Stimulated activated CD8-positive, alpha-beta memory T cell treated with anti-CD3 and anti-CD28 coated beads, Interleukin-12 subunit alpha, Interleukin-12 subunit beta, amount 100 ng/mL, for 24 hours (primary cell): Measurements from ENCODE around the gene FOXL1.

Experiments
- DNase-seq: peaks from one replicate; pipeline ENCODE4 v3.0.0-alpha.2; 2020; ENCODE audit errors: extremely low read depth

The FOXL1 gene

DNA sequence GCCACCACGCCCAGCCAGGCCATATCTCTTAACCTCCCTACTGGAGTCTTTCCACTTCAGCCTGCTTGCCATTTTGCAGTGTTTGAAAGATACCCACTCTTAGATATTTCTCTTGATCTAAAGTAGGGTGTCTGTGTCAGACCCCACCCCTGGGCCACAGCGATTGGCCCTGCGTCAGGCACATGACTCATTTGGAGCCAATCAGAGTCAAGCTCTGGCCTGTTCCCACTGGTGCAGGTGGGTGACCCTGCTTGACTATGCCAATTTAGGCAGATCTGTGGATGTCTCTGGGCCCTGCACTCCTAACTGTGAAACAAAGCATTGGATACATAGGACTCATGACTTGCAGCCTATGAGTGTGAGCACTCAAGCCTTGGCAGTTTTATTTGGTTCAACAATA is 27.6 kb downstream of the FOXL1 start:
- DNase-seq, result no peak

DNA sequence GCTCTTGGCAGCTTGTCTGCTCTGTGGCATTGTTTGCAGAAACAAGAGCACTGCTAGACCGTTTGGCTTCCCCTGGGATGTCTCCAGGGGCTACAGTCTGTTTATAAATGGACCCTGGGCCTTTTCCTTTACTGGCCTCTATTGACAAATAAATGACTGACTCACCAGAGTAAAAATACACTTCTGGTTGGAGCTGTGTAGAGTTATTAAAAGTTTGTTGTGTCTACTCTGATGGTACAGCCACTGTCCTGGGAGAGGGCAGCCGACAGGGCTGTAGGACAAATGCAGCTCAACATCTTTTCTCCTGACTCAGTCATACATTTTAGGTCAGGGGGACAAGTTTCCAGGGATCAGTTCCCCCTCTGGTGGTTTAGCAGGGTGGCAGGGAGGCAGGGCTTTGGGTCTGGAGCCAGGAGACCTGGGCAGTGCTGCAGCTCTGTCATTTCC is 30.0 kb downstream of the FOXL1 start:
- DNase-seq, result no peak

DNA sequence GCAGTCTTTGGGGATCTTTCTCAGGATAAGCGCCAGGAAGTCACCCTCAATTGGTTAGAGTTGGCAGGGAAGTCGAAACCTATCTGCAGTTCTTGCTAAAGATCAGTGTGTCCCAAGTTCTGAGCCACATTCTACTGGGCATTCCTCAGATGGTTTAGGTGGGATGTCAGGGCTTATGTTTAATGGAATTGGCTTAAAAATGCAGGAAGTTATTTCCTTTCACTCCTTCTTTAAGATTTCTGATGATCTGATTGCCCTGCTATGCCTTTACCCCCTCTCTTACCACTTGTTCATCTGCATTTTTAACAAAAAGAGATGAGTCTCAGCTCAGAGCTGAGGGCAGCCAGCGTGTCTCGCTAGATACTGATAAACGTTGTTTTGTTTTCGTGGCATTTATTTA is 30.8 kb downstream of the FOXL1 start:
- DNase-seq, result no peak

DNA sequence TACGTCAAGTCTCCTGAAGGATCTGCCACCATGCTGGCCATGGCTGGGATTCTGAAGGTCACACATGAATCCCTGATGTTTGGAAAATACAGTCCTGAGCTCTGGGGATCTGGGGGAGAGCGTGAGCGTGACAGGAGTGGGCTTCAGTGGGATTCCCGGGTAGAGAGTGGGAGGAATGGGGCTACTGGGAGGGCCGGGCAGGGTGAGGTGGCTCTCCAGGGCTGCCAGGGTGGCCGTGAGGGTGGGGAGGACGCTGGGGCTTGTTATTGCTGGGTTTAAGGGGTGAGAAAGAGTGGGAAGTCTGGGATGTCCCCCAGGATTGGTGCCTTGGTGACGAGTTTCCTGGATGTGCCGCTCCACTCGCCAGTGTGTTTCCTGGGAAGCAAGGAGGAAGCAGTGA is 31.3 kb downstream of the FOXL1 start:
- no peak for DNase-seq

DNA sequence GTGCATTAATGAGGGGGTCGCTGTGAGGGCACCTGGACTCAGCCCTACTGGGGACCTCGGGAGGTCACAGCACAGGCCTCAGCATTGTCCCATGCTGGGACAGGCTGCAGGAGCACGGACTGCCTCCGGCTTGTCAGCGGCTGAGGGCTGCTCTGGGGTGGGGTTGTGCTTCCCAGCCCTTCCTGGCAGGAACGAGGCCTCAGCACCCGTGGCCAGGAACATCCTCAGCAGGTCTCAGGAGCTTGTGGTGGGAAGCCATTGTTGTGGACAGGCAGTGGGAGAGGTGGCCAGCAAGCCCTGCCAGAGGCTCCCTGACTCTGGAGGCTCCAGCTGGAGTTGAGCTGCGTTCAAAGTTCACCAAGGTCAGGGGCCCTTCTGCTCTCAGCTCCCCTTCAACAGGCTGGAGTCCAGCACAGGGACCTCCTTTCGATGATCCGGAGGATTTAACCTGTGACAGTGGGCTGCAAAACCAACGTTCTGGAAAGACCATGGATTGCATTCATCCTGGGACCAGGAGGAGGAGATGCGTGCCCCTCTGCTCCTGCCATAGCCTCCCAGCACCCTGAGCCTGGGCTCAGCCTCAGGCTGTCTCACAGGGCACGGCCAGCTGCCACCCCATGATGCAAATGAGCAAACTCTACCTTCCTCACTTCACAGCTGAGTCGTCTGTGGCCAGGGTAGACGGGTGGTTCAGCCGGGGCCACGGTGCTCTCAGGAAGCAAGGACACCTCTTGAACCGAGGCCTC is 32.6 kb downstream of the FOXL1 start:
- DNase-seq, result no peak

DNA sequence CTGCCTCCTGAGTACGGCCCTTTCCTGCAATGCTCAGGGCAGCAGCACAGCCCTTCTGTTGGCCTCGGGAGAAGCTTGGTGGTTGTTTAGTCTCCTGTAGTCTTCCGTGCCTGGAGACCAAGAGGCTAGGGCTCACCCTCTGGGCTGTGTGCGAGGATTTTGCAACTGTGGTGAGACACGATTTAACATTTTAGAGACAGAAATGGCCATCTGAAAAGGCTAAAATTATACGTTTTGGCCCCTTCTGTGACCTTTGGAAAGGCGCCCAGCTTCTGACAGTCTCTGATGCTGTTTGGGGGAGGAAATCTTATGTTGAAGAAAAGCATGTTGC is 33.1 kb downstream of the FOXL1 start:
- no peak for DNase-seq

DNA sequence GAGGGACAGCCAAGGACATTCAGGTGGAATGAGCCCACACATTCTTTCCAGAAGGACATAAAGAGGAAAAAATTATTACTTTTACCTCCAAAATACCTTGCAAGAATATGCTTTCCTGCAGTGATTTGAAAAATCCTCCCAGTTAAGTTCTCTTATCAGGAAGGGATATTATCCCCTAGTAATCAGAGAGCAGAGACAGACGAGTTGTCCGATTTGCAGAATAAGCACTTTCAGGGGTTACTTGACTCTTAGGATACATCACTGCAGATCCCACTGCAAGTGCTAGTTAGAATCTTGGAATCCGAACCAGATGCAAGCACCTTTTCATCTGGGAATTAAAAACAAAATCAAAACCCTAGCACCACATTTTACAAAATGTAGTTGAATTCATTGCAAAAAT is 33.6 kb downstream of the FOXL1 start:
- no peak for DNase-seq

DNA sequence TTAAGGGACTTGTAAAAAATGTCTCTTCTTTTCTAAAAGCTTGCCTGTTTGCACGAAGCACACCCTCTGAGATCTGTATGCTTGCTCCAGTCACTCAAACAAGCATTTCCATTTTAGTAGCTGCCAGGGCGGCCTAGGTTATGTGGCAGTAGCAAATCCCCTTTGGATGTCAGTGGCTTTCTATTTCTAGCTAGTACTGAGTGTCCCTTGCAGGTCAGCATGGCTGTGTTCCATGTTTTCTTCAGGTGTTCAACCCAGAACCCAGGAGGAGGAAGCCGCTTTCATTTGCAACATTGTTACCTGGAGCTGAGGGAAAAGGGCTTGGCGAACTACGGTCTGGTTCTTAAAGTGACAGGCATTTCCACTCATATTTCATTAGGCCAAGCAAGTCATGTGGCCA is 36.4 kb downstream of the FOXL1 start:
- no peak for DNase-seq

DNA sequence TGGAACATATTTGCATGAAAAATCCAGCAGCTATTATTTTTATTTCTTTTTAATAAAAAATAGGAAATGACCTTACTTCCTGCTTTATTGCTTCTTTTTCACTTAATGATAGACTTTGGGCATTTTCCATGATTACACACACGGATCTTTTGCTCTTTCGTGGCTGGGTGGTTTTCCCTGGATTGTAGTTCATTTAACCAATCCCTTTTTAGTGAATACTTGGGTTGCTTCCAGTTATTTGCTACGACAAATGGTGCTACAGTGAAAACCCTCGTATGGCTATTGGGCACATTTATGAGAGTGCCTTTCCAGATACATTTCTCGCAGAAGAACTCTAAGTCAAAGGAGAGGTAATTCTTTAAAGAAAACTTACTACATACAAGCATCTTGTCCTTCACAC is 38.6 kb downstream of the FOXL1 start:
- no peak for DNase-seq

DNA sequence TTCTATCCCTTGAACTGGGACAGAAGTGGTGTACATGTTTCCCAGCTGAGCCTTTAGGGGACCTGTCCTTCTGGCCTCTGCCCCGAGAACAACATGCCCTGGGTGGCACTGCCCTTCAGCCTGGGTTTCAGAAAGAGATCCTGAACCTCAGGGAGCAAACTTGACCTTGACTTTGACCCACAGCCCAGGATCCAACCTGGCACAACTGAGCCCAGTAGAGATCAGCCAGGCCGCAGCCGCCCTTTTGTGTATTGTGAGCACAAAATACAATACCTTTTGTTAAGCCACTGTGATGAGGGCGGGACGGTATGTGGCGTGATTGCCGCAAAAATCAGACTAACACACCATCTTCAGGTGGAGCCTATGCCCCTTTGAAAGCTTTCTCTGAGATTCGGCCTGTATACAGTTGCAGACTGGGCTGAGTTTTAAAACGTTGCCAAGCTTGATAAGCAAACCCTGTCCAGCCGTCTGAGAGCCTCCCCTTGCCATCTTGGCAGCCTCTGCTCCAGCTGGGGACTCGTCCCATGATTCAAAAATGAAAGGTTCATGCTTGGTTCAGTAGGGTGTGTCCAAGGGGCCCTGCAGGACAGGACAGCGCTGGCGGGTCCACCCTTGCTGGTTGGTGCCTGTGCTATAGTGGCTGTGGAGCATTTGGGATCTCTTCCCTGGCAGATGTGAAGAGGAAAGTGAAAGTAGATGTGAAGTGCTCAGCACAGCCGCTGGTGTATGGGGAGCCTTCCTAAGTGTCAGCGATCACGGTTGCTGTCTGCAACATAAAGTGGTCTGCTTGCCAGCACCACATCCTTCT is 40.3 kb downstream of the FOXL1 start:
- no peak for DNase-seq

DNA sequence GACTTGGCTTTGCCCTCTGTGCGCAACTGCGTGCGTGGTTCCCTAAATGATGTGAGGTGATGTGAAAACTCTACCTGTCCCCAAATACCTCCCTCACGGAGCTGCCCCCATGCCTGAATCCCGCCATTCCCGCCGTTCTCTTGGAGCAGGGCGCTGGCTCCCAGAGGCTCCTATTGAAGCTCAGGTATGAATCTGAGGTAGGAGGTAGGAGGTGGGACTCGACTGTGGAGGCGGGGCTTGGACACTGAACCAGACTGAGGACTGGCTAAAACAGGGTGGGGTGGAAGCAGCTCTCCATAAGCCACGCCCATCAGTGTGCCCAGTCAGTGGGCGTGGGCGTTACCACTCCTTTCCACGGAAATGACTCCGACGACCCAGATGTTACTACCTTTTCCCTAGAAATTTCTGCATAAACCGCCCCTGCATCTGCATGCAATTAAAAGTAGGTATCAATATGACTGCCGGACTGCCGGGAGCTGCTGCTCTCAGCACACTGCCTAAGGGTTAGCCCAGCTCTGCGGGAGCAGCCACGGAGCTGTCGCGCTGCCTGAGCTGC is 41.0 kb downstream of the FOXL1 start:
- no peak for DNase-seq

DNA sequence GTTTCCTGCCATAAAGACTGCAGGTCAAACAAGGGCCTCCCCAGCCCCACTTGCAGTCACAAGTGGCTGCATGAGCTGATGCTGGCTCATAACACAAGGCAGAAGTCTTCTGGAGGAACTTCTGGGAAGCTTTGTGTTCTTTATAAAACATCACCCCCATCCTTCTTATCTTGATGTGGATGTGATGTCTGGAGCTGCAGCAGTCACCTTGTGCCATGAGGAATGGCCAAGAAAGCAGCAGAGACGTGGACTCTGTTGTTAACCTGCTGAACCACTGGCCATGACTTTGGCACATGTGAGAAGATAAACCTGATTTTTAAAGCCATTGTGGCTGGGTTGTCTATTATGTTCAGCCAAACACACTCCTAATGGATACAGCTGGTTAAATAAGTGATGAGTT is 41.8 kb downstream of the FOXL1 start:
- DNase-seq, result no peak

DNA sequence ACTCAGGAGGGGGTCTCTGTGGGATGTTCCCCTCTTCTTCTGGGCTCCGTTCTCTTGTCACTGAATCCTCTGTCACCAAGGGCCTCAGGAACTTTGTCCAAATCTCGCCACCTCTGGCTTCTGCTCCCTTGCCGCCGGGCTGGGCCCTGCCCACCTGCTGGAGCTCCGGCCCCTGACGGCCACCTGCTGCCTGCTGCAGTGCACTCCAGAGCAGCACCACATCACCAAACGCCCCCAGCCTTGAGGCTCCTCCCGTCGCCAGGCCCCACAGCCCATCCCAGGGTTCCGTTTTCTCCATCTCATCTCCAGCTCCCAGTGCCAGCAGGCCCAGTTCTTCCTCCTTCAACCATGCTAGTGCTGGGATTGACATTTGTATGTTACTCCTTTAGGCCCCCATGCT is 43.6 kb downstream of the FOXL1 start:
- no peak for DNase-seq

DNA sequence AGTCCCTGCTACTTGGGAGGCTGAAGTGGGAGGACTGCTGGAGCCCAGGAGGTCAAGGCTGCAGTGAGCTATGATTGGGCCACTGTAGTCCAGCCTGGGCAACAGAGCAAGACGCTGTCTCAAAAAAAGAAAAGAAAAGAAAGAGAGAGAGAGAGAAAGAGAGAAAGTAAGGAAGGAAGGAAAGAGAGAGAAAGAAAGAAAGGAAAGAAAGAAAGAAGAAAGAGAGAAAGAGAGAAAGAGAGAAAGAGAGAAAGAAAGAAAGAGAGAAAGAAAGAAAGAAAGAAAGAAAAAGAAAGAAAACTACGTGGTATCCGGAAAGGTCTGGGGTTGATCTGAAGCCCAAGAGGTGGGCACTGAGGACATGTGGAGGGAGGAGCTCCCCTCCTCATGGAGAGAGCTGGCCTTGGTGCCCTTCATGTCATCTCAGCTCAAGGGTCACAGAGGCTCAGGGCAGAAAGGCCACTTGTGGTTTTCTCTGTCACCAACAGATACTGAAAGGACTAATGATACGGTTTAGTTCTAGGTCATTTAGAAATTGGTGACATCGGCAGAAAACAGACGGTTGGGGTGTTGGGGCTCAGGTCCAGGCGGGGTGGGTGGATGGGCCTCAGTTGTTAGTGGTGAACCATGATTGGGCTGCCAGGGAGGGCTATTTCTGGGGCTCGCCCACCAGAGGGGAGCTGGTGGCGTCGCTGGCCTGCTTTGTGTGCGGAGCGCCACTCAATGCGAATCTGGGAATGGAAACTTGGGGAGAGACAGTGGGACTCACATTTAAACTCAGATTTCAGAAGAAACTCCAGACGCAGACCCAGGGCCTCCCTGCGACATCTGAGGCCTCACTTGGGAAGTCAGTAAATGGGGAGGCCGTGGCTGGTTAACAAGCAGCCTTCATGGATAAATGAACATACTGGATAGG is 44.6 kb downstream of the FOXL1 start:
- no peak for DNase-seq

DNA sequence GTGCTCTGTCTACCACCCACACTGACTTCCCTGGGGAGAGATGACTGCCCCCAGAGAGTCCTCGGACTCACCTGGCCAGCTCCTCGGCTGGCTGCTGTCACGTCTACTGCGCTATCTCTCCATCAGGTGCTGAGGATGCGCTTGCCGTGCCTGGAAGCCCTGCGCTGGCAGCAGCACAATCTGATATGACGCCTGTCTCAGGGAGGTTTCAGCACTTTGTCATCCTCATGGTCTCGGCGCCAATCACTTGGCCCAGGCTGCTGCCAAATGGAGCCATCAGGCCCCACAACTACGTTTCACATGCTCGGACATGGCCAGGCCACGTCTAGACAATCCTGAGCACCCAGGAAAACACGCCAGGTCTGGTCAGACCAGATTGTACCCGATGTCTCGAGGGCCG is 46.7 kb downstream of the FOXL1 start:
- no peak for DNase-seq

DNA sequence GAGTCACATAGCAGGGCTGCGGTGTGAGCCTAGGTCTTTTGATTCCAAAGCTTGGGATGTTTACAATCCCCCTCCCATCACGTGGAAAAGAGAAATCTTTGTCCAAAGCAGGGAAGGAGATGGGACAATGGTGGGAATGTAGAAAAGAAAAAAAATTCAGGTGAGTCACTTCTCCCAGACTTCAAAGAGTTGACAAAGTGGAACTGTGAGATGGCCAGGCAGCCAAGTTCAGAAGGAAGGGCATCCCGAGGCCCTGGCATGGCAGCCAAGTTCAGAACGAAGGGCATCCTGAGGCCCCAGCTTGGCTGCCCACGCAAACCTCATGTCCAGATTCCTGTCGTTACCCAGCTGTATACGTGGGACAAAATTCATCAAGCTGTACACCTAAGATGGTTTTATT is 47.5 kb downstream of the FOXL1 start:
- no peak for DNase-seq

DNA sequence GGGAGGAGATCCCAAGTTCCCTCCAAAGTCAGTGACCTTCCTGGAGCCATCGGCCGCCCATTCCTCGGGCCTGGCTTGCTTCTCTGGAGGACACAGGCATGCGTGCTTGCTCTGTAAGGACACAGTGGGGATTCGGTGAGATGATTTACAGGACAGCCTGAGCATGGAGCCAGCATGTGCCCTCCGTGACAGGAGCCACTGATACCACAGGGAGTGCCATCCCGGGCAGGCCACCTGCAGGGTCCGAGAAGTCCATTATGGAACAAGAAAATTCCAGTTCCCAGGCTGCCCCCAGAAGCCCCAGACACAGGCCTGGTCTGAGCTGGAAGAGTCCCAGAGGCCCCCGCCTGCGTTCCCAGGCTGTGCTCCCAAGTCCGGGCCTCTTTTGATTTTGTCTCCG is 47.9 kb downstream of the FOXL1 start:
- DNase-seq, result no peak

DNA sequence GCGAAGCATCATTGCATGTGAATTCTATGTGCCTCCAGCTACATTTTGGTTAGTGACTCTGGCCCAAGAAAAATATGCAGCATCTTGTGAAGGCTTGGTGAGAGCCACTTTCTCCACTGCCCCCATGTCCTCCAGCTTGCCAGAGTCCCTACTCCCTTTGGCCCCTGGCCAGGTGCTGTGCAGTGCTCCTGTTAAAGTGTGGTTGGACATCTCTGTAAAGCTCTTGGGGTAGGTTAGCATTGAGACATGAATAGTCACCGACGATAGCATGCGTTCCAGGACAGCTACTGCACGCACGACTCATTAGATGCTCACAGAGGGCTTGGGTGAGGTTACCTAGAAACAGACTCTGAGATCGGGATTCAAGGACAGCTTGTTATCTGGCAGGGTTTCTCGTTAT is 48.6 kb downstream of the FOXL1 start:
- no peak for DNase-seq

DNA sequence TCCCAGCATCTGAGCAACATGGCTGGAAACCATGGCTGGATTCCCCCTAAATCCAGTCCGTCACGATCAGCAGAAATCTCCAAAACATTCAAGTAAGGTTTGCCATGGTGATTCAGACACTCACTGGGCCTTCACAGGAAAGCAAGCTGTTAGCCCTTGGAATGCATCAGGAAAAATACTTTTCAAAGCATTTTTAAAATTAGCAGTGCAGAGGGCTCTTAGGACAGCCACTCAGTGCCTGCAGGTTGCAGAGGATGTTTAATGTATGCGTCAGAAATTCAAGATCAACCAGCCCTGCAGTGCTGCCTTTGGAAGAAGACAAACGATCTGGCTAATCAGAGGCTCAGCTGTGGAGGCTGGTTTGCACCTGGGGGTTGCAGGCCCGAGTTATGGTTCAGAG is 50.3 kb downstream of the FOXL1 start:
- no peak for DNase-seq

DNA sequence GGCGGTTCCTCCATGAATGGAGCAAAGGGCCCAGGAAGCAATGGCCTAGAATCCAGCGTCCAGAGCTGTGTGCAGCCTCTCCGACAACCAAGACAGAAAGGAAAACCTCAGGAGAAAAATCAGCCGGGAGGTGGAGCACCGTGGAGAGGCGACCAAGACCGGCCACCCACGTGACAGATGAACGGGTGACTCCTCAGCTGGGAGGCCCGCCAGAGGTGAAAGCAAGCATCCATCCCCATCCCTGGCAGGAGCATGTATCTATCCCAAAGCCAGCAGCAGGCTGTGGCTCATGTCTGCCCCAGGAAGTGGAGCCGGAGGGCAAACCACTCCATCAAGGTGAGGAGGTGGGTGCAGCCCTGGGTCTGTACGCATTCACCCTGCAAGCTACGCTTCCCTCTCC is 52.1 kb downstream of the FOXL1 start:
- DNase-seq, result no peak

DNA sequence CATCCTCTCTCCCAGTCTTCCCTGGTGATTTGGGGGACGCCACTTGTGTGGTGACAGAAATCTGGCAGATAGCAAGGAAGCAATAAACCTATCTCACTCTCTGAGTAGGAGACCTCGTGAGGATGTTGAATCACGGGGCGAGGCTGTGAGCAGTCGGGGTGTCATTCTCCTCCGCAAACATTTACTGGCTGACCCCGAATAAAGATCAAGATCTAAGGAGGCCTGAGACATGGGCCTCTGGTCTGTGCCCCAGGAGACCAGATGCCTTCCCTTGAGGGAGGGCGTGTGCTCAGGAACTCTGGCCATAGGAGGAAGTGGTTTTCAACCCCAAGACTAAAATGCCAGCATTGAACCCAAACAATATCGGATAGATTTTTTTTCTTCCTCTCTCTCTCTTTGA is 53.1 kb downstream of the FOXL1 start:
- DNase-seq, result no peak
